ENCODE data around the gene KCTD16. TPM values are rescaled to one million over a fixed set of nuclear protein-coding genes. Genes with fewer than 3 reads are reported as not detected.

KCTD16 gene
- total RNA-seq, 1 donor from 2014 or later, result 0.03 TPM

DNA sequence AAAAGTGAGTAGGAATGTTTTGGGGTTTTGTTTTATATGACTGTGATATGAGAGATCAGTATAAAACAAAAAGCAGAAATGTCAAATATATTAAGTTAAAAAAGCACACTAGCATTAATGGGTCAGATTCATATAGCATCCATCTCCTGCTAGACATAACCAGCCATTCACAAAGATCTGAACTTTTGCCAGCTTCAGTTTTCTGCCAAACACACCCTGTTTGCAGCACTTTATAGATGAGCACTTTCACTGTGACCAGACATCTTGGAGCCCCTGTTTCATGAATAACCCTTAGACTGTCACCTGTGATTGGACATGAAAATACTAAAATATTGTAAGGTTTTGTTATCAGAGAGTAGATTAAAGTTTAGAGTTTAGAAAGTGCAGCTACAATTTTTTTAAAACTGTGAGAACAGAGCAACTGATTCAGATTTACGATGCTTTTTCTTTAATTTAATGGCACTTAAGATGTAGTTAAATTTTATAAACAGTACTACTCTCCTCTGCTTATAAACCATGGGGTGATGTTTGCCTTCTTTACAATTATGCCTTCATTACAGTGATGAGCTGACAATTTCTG, 142.6 kb downstream of the KCTD16 start:
- no peak for ATAC-seq
- no peak for DNase-seq (ENCODE audit: missing footprints)
- intact Hi-C loops (cut with DNase I), result no loop called here

DNA sequence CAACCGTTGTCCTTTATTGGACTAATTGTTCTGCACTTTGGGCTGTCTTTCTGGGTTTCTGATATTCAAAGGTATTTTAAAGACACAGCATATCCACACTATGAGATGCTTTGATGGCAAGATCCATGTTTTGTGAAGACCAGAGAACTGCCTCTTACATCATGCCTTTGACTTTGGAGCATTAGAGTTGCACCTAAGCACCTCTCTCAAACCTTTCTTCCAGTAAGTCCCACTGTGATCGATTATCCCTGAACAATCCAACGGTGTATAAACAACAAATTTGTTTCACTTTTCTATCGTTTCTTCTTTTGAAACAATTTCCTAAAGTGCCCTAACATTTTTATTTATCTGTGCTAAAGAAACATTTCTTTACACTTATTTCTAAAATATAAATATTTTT, 144.4 kb downstream of the KCTD16 start:
- intact Hi-C loops (cut with DNase I), result no loop called here

DNA sequence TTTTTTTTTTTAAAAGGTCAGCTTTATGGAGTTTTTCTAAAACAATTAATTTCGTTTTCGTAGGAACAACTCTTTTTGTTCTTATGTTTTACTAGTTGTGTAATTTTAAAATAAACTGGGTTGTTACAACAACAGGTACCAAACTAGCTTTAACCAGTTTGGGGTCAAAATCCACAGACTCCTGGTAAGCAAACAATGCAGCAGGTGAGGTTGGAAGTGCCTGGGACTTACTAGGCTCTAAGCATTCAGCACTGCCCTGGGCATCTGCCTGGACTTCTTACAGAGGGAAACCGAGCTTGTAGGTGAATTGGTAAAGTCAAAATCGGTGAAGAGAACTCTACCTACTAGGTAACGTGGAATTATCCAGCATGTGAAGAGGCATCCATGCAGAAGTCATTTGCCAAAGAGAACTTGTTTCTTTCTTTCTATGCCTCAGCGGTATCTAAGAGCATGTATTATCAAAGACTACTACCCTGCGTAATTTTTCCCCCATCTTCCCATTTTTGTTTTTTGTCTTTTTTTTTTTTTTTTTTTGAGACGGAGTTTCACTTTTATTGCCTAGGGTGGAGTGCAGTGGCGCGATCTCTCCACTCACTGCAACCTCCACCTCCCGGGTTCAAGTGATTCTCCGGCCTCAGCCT, 145.4 kb downstream of the KCTD16 start:
- intact Hi-C loops (cut with DNase I), result no loop called here
- ATAC-seq, result no peak
- DNase-seq (ENCODE audit: missing footprints), result no peak

More for the DNA sequence above, 144.4 kb downstream of the KCTD16 start:
- DNase-seq (ENCODE audit: missing footprints) (no peak), ATAC-seq (no peak)

DNA sequence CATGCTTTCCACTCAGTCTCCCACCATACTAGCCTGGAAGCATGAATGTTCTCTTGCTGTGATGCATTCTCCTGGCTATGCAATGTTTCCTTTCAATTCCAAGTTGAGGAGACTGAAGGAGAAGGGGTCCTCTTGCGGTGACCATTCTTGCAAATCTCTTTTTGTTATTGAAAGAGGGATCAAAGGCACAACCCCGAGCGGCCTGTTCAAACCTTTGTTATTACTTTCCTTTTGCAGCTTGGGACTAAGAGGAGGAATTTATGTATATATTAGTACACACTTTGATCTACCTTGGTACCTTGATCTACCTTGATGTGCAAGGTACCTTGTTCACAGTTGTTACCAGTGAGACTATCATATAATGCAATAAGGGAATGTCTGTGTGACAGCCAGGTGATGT, 147.3 kb downstream of the KCTD16 start:
- no peak for ATAC-seq
- DNase-seq (ENCODE audit: missing footprints), result no peak
- intact Hi-C loops (cut with DNase I), result no loop called here

DNA sequence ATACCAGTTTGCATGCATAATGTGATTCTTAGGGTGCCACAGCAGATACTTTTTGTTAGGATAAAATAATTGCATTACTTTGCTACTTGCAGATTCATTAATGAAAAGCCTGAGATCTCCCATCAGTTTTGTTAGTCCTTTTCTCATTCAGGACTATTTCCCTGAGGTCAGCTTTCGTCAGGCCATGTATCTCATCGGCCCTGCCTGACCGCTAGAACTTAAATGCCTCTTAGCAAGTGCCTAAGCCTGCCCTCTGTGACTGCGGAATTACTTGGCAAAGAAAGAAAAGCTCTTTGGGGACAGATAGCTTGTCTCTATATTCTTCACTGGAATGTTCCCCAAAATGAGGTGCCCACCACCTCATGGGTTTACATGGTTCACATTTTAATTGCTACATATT, 147.8 kb downstream of the KCTD16 start:
- DNase-seq (ENCODE audit: missing footprints) (no peak), ATAC-seq (no peak)
- intact Hi-C loops (cut with DNase I), result no loop called here

DNA sequence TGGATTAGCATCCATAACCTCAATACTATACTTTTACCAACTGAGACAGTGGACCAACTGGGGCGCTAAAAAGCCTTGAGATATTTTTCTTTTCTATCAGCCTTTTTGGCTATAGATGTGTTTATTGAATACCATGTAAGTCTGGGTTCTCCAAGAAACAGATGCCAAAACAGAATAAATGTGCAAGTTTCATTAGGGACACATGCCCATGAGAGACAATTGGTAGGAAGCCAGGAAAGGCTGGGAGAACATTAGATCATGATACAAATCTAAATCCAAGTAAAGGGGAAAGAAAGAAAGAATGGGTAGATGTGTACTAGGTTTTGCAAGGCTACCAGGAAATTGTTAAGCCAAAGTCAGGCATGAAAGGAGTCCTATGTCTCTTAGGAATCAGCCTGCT, 152.5 kb downstream of the KCTD16 start:
- ATAC-seq, result no peak
- intact Hi-C loops (cut with DNase I), result no loop called here
- no peak for DNase-seq (ENCODE audit: missing footprints)

DNA sequence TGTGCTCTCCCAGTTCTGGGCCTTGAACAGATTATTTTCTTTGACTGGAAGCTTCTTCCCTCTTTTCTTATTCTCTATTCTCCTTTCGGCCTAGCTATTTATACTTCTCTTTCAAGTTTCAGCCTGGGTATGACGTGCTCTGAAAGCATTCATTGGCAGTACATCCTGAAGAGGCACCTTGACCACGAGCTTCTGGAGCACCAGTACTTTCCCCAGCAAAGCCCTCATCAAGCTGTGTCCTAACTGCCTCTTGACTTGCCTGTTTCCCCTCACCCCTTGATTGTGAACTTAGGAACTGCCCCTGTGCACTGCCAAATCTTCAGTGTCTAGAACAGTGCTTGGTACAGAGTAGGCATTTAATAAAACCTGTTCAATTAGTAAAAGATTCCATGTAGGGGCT, 154.9 kb downstream of the KCTD16 start:
- intact Hi-C loops (cut with DNase I), result no loop called here
- ATAC-seq, result peak; percentile 65

DNA sequence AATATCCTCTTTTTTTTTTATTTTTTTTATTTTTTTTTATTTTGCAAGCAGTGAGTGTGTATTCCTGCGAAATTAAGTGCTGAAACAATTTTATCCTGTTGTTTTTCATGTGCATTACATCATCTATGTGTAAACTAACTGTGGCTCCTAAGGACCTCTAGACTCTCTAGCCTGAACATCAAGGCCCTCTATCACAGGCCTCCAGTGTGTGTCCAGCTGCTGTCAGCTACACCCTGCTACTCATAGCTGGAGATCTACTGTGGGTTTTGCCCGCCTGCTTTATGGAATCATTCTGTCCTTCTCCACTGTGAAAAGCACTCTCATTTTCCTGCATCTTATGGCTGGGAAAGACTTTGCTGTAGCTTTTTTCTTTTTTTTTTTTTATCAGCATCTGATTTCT, 157.8 kb downstream of the KCTD16 start:
- no peak for DNase-seq (ENCODE audit: missing footprints)
- ATAC-seq, result no peak
- intact Hi-C loops (cut with DNase I), result no loop called here

More for the DNA sequence above, 154.9 kb downstream of the KCTD16 start:
- no peak for DNase-seq (ENCODE audit: missing footprints)

DNA sequence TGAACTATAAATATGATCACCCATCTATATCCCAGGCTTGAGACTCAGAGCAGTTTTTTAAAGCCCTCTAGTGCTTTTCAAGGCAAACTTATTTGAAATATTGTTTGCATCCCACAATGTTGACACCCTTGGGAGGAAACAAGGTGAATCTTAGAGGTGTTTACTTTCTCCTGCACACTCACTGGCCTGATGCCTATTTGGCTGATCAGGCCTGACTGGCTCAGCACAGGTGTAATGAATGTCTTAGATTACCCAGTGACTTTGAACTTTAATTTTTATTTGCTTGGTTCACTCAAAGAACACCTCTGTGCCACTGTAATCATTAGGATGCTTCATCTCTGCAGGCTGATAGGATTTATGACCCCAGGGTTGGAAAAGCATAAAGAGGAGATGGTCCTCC, 158.3 kb downstream of the KCTD16 start:
- intact Hi-C loops (cut with DNase I), result no loop called here
- DNase-seq (ENCODE audit: missing footprints) (no peak), ATAC-seq (no peak)

DNA sequence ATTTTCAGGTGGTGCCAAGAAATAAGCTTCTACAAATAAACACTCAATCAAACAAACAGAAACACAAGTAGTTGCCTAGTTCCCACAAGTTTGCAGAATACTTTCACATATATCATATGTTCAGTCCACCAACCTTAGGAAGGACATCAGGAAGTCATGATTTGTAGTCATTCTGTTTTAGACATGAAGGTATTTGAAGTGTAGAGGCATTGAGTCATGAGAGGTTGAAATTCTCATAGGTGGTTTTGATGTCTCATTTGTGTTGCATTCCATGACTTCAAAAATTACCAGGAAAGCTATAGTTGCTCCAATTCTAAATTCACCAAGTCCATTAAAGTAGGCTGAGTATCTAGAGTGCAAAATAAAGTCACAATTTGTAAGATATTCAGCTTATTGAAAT, 159.0 kb downstream of the KCTD16 start:
- intact Hi-C loops (cut with DNase I), result no loop called here
- ATAC-seq, result no peak

DNA sequence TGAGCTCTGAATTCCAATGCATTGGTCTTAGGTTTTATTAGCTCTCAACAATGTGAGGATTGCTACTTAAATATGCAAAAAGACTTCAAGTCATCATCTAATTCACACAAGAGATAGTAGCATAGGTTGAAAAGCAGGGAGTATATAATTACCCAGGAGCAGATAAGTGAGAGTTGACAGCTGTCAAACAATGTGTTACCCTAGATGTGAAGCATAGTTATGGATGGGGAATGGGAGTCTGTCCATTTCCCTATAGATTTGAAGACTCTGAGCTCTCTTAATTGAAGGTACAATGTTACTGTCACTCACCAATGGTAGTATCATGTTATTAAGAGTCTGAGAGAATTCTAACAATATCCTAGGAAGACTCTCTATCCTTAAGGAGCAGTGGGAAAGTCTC, 160.7 kb downstream of the KCTD16 start:
- DNase-seq (ENCODE audit: missing footprints), result no peak
- no peak for ATAC-seq
- intact Hi-C loops (cut with DNase I), result no loop called here

More for the DNA sequence above, 159.0 kb downstream of the KCTD16 start:
- no peak for DNase-seq (ENCODE audit: missing footprints)

DNA sequence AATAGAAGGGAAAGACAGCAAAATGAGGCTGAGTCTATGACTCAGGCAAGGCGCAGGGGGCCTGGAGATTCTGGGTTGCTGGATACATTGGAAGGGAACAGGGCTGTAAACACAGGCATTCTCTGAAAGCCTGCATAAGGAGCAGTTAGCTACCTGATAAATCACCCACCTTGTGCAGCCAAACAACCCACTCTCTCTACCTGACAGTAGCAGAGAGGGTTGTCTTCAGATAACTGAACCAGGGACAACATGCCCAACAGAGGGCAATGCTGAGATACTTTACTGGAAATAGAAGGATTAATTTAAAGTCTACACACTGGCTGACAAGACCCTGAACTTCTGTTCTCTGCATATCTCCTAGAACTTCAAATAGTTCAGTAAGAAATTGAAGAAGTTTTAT, 161.6 kb downstream of the KCTD16 start:
- DNase-seq (ENCODE audit: missing footprints) (no peak), ATAC-seq (no peak)
- intact Hi-C loops (cut with DNase I), result no loop called here

DNA sequence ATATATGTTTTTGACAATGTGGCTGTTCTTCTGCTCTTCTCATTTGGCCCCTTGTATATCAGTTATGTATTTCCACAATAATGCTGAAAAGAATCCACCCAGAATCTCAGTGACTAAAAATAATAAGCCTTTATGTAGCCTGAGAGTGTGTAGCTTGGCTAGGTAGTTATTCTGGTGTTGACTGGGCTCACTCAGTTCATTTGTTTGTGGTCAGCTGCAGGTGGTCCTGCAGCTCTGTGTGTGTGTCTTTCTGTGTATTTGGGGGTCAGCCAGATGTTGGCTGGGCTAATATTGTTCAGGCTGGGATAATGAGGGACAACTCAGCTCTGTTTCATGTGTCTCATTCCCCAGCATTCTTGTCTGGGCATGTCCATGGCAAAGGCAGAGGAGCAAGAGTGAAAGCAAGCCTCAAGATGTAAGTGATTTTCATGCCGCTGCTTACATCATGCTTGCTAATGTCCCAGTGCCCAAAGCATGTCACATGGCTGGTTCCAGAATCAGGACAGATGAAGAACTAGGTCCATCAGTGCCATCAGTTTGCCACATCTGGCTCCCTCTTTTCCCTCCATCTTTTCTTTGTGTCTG, 162.8 kb downstream of the KCTD16 start:
- intact Hi-C loops (cut with DNase I), result no loop called here
- DNase-seq (ENCODE audit: missing footprints) (no peak), ATAC-seq (no peak)

DNA sequence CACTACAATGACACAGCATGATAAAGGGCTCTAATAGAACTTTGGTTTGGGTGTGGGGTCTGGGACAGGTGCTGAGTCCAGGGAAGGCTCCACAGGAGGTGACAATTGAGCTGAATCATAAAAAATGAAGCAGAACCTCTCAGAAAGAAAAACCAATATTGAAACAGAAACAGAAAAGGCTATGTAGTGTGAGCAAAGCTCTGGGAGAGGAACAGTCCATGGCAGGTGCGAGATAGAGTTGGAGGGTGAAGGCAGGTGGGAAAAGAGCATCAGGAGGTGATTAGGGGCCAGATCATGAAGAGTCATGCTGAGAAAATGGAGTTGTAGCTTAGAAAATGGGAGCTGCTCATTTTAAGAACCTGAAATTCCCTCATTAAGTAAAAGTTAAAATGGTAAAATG, 164.9 kb downstream of the KCTD16 start:
- intact Hi-C loops (cut with DNase I), result no loop called here
- ATAC-seq (no peak), DNase-seq (ENCODE audit: missing footprints) (no peak)

DNA sequence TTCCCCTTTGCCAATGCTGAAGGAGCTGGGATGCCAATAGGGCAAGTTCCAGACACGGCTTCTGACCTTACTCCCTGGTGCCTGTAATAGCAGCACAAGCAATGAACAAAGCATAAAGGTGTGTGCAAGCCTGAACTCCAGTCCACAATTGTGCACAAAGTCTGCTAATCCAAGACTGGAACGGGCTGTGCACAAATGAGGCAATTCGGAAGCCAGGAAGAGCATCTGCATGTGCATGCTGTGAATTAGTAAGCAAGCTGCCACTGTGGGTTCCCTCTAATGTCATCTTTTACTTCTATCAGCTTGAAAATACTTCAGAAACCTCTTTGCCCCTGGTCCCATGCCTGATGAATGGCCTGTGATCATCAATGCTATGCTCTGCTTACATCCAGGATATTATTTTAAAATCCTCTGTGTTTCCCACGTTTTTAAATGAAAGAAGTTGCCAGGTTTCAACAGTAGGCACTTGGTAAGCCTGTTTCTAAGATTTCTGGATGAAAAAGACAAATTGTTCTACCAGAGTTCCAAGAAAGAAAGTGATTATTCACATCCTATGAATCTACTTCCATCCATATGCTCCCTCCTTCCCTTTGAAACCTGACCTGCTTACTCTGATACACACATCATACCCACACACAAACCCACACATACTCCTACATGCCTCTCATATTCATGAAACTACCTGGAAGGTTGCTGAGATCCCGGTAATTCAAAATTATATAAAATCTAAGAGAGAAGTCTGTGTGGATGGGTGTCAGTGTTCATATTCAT, 165.7 kb downstream of the KCTD16 start:
- DNase-seq (ENCODE audit: missing footprints), result no peak
- intact Hi-C loops (cut with DNase I), result no loop called here
- no peak for ATAC-seq

DNA sequence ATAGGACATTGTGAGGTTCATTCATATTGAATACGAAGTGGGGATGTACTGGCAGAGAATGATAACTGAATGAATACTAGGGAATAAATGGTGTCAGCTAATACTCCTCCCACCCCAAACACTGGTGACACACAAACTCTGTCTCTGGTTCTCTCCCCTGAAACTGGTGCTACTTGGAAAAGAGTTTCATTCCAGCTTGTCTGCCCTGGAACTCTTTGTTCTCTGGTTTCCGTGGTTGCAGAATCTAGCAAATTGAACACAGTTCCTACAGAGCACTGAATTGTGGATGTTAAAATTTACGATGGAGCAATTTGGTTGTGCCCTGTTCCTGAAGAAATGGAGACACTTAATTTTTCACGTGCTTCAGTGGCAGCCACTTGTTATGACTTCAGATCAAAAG, 181.7 kb downstream of the KCTD16 start:
- DNase-seq (ENCODE audit: missing footprints) (no peak), ATAC-seq (no peak)
- intact Hi-C loops (cut with DNase I), result no loop called here

DNA sequence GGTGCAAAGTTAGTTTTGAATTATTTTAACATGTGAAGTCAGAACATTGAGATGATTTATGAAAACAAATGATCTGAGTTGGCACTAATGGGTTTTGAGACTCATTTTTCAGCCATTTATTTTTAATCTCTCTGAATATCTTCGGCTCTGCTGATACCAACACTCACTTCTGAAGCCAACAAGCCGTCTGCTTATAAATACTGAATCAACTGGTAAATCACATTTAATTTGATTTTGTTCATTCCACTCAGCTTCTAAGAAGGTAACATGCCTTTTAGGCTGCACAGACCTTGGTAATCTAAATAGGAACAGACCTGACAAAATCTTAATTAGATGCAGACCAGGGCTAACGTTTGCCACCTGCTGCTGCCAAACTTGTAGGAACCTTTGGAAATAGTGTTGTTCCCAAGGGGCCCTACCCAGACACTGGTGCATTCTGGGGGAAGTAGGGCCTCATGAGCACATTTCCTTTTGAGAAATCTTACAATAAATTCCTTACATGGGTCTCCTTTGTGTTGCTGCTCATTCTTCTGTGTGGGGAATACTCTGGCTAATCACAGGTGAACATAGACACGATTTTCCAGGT, 182.2 kb downstream of the KCTD16 start:
- intact Hi-C loops (cut with DNase I), result no loop called here
- DNase-seq (ENCODE audit: missing footprints) (no peak), ATAC-seq (no peak)

DNA sequence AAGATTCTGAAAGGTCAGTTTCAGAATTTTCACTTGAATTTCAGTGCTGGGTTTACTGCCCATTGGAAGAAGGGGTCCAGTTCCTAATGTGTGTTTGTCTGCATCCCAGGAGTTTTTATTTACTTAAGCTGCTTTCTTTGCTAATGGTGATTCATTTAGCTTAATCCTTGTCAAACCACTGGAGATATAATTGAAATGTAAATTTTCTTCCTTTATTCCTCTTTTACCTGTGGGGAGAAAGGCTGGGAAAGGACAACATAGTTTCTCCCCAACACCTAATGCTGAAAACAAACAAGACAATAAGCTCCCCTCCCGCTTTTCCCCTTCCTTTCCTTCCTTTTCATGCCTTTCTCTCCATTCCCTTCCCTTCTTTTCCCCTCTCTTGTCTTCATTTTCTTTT, 185.8 kb downstream of the KCTD16 start:
- intact Hi-C loops (cut with DNase I), result no loop called here
- no peak for ATAC-seq

DNA sequence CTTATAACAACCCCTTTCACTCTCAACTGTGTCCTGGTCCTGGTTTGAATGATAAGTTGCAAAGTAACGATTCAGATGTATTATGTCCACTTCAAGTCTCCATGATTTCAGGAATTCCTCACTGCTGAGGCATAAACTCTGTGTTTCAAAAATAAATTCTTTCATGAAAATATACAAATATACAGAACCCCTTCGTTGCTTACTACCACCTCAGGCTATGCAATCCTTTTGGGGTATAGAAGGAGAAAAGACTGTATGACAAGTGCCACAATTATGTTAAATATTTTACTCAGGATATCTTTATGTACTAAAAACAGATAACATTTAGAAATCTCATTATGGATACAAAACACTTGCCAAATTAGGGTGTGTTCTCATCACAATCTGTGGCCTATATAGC, 190.7 kb downstream of the KCTD16 start:
- no peak for DNase-seq (ENCODE audit: missing footprints)
- ATAC-seq, result no peak

More for the DNA sequence above, 185.8 kb downstream of the KCTD16 start:
- DNase-seq (ENCODE audit: missing footprints), result no peak

DNA sequence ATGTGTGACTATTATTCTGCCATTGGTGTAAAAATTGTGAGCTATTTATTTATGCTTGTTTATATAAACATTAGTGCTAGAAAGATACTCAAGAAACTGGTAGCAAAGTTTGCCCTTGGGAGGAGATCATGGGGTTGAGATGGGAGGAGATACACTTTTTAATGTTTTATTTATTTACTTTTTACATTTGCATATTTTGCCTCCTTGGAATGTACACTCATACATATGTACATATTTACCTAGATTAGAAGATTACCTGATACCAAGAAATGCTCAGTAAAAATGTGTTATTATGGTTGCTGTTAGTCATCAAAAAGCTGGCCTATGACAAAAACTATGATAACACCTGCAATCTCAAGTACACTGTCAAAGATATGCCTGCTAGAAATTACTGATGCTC, 195.2 kb downstream of the KCTD16 start:
- DNase-seq (ENCODE audit: missing footprints) (no peak), ATAC-seq (no peak)
- intact Hi-C loops (cut with DNase I), result no loop called here

More for the DNA sequence above, 190.7 kb downstream of the KCTD16 start:
- intact Hi-C loops (cut with DNase I), result no loop called here

Data from Right ventricle myocardium inferior (tissue), 1 donor.